Right ventricle myocardium inferior (tissue), 1 donor: ENCODE measurements around the gene TMX1. TPM values are rescaled to one million over a fixed set of nuclear protein-coding genes. Genes with fewer than 3 reads are reported as not detected.

Experiments used
- ATAC-seq: fragments of 200-7000 bp; cut with Tn5 transposase; one replicate; pipeline ENCODE4 v1.9.1; 2020; ENCODE audit warnings: mild to moderate bottlenecking, moderate library complexity
- DNase-seq: peaks from one replicate; pipeline ENCODE4 v3.0.0; 2021; ENCODE audit errors: missing footprints
- intact Hi-C: fragments of 100-400 bp; cut with DNase I; formaldehyde crosslinking; loops from one replicate; pipeline ENCODE4 v1.11.0; 2022
- total RNA-seq: library from RNA; stranded (reverse); fragmentation: NEBNext Ultra II Directional; extraction: Animal tissue kit (Norgen Biotek cat#: 25700); gene quantifications from one replicate; pipeline ENCODE4 v1.2.1, GENCODE V29; 2021
- donor health status: DM: no; HTN: yes; CAD: no; lungs with severe emphysema.

Gene TMX1
- total RNA-seq, 1 donor from 2014 or later, result 10.0 TPM

DNA sequence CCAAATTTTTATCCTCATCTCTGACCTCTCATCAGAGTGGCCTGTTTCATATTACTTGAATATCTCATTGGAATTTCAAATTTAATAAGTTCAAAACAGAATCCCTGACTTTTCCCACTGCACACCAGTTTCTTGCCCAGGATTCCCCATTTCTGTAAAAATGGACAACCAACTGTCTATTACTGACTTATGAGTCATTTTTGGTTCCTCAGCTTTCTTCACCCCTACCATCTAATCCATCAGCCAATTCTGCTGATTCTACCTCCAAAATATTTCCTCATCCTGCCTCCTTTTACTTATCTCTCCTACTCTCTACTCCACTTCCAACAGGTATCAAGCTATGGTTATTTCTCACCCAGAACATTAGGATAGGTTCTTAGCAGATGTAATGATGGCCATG lies 44.2 kb downstream of the TMX1 start:
- DNase-seq (no peak), ATAC-seq (no peak)
- intact Hi-C loops, result loop anchor here (2.0 kb wide), 1 partner anchor 369 kb away; no protein-coding TSS in a partner anchor

DNA sequence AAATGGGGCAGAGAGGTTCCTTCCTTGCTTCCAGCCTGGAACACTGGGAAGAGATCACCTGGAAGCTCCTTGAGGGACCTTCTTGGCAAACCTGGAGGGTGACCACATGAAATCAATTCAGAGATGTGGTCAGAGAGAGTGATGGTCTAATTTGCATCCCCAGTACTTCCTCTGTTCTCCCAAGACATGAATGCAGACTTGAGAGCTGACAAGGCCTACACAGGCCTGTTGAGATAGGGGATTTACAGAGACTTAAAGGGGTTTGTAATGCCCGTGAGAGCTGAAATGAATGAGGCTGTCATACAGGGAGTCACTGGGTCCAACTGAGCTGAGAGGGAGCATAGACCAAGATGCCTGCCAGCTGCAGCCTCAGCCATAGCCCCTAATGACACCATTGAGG lies 45.1 kb downstream of the TMX1 start:
- no peak for ATAC-seq
- intact Hi-C loops, result loop anchor here (2.0 kb wide), 1 partner anchor 368 kb away; no protein-coding TSS in a partner anchor

DNA sequence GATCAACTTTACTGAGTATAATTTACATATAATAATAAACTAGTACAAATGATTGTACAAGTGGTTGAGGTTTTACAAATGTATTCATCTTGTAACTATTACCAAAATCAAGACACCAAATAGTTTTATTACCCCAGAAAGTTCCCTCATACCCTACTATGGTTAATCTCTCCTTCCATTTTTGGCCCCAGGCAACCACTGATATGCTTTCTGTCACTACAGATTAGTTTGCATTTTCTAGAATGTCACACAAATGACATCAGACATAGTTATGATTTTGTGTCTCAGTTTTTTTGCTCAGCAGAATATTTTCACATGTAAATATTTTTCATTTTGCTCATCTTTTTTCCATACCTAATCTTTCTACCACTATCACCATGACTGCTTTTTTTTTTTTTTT lies 49.1 kb downstream of the TMX1 start:
- ATAC-seq (no peak), DNase-seq (no peak)
- intact Hi-C loops, result no loop called here

More for the DNA sequence above, 45.1 kb downstream of the TMX1 start:
- DNase-seq, result no peak

DNA sequence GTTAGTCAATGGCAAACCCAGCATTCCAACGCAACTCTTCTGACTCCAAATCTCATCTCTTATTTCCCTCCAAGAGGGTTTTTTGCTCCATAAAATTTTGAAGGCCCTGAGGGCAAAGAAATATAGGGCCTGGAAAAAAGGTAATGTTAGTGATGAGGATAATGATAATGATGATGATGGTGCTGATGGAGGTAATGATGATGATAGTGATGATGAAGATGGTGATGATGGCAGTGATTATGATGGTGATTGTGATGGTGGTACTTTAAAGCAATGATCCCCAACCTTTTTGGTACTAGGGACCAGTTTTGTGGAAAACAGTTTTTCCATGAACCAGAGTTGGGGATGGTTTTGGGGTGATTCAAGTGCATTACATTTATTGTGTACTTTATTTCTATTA lies 50.1 kb downstream of the TMX1 start:
- no peak for DNase-seq
- ATAC-seq, result no peak
- intact Hi-C loops, result loop anchor here (10.0 kb wide), 1 partner anchor 105 kb away; no protein-coding TSS in a partner anchor

DNA sequence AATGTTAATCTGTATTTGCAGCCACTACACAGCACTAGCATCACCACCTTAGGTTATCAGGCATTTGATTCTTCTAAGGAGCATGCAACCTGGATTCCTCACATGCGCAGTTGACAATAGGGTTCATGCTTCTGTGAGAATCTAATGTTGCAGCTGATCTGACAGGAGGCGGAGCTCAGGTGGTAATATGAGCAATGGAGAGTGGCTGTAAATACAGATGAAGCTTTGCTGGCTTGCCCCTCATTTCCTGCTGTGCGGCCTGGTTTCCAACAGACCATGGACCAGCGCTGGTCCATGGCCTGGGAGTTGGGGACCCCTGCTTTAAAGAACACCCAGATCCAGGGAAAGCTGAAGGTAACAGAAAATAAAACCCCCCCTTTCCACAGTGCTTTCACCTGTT lies 51.0 kb downstream of the TMX1 start:
- no peak for DNase-seq
- no peak for ATAC-seq
- intact Hi-C loops, result loop anchor here (10.0 kb wide), 1 partner anchor 104 kb away; no protein-coding TSS in a partner anchor

DNA sequence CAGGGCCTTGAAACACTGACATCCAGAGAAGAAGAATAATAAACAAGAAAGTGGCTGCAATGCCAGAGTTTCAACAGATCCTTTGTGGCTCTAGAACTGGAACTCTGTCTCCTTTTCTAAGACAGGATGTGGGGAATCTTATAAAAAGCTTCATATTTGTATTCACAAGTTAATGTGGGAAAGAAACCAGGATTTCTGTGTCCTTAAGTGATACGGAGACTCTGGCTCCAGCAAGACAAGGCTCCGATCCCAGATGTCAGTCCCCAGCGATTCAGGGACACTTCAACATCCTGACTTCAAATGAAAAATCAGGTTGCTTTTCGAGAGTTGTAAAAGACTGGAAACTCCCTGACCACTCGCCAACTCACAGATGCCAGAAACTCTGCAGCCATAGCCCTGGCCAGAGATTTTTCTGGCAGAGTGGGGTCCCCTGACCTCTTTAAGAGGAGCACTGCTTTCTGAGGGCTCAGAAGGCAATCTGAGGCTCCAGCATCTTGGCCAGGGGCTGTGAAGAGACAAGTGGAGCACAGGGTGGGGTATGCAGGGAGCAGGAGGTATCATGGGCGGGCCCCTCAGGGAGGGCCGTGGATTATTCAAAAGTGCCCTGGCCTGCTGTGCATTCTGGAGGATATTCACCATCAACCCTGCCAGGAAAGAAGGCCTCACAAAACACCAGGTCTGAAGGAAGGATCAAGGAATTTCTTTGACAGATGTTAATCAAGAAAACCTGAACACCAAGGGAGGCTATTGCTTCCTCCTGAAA lies 53.3 kb downstream of the TMX1 start:
- DNase-seq (no peak), ATAC-seq (peak; percentile 92)
- intact Hi-C loops, result loop anchor here (10.0 kb wide), 1 partner anchor 101 kb away; no protein-coding TSS in a partner anchor

DNA sequence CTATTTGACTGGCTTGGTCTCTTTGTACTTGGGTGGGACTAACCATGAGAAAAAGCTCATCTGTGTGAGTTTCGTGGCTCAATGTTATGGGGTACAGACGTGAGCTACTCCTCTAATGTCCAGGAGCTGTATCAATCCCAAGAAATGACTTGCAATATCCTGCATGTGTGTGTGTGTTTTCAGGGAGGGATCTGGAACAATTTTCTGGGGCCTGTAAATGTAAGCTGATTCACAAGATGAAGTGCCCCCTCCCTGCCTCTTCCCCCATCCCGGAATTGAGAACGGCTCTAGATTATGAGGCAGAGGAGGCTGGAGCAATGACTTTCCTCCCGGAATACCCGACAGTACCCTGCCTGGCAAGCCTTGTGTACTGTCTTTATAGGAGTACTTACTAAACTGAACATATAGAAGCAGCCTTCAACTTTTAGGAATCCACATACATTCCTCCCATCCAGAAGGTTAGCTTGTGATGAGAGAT lies 53.9 kb downstream of the TMX1 start:
- ATAC-seq, result peak; percentile 8
- intact Hi-C loops, result loop anchor here (10.0 kb wide), 1 partner anchor 101 kb away; no protein-coding TSS in a partner anchor
- DNase-seq, result no peak

DNA sequence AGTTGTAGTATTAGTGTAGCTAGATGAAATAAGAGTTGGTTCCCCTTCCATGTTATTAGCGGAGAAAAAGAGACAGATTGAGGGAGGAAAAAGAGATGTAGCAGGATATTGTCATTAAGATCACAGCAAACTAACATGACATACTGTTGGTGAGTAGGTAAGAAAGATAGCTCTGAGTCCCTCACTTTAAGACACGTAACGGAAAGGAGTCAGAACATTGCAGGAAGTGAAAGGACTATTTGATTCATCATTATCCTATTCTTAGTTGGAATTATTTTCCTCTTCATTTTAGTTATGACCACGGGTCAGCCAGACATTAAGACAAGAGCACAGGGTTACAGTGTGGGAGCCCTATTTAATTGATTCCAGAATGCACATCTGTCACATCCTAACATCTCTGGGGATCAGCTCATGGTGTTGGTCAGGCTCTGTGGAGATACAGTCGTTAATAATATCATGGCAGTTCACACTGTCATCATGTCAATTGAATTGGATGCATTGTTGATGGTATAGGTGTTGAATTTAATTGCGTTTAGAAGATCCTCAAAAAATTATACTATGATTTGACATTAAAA lies 55.0 kb downstream of the TMX1 start:
- no peak for ATAC-seq
- intact Hi-C loops, result loop anchor here (10.0 kb wide), 1 partner anchor 100 kb away; no protein-coding TSS in a partner anchor

DNA sequence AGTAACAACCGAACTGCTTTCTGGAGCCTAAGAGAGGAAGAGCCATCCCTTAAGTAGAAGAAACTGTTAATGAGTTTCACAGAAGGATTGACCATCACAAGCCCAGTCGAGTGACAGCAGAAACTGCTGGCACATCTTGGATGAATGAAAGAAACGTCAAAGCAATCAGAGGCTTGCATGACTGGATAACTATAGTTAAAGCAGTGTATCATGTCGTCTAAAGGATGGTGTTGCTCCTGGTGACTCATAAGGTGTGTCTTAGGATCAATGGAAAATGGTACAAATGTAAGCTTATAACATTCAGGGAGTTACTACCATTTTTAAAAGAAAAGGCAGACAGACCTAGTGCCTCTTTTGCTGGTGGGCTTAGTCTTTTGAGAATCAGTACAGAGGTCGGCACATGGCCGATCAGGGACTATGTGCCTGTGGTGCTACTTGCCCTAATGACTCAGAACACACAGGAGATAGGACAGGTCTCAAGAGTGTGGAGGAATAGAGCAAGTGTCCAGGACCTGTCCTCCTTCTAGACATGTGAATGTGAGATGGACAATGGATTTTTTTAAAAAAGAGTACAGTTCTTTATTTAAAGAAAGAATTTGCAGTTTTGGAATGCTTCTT lies 55.7 kb downstream of the TMX1 start:
- intact Hi-C loops, result loop anchor here (10.0 kb wide), 1 partner anchor 99 kb away; no protein-coding TSS in a partner anchor

More for the DNA sequence above, 55.0 kb downstream of the TMX1 start:
- DNase-seq, result no peak

DNA sequence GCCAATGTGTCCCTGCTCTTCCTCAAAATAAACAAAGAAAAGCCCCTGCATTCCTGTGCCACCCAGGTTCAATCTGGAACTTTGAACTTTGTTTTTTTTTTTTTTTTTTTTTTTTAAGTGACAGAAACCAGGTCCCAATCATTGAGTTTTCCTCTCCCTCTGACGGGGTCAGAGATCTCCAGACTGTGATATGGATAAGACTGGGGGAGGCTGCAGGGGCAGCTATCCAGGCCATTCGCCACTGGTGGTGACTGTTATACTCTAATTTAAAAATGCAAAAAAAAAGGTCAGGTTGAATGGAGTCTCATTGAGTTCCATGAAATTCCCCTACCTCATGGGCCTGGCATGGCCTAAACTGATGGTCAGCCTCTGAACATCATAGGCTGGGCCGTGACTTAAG lies 57.0 kb downstream of the TMX1 start:
- ATAC-seq (no peak), DNase-seq (no peak)
- intact Hi-C loops, result loop anchor here (10.0 kb wide), 1 partner anchor 98 kb away; no protein-coding TSS in a partner anchor

More for the DNA sequence above, 55.7 kb downstream of the TMX1 start:
- DNase-seq (no peak), ATAC-seq (no peak)

DNA sequence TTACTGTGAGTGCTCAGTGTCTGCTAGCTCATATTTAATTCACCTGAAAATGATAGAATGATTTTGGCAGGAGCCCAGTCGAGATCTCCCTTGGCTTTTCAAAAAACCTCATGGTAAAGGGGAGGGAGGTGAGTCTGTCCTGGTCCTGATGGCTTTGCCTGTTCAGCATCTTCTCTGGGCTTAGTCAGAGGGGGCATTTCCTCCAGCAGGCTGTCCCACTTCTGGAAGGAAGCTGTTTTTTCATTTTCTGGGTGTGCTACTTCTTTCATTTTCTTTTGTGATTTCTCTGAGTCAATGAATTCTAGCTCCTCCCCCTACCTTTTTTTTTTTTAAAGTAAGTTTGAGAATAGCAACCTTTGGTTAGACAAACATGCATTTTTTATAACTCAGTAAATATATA lies 58.8 kb downstream of the TMX1 start:
- DNase-seq (no peak), ATAC-seq (no peak)
- intact Hi-C loops, result loop anchor here (10.0 kb wide), 1 partner anchor 96 kb away; no protein-coding TSS in a partner anchor

DNA sequence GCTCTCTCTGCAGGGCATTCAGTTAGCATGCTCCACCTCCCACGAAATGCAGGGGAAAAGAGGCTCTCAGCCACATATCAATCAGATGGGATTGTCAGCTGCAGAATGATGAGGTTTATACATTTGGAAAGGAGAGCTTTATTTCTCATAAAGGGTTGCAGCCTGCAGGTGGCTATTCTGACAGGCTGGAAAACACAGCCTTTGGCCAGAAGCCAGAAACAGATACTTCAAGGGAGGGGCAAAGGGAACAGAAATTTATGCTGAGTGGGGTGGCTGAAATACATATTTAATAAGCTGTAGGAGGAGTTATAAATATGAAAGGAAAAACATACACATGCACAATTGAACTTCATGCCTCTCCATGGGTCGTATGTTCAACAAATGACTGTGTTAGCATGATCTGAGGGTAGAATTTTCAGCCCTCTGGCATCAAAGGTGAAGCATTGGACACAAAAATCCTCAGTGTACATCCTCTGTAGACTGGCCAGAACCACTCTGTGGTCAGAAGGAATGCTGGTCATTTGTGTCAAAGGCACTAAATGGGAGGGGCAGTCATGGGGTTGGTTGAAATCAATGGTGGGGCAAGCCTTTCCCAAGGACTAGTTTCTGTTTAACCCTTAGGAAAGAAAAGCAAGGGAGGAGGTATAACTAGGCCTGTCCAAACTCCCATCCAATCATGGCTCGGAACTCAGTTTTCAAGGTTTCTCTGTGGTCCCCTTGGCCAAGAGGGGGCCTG lies 62.4 kb downstream of the TMX1 start:
- DNase-seq, result no peak
- intact Hi-C loops, result no loop called here
- no peak for ATAC-seq

DNA sequence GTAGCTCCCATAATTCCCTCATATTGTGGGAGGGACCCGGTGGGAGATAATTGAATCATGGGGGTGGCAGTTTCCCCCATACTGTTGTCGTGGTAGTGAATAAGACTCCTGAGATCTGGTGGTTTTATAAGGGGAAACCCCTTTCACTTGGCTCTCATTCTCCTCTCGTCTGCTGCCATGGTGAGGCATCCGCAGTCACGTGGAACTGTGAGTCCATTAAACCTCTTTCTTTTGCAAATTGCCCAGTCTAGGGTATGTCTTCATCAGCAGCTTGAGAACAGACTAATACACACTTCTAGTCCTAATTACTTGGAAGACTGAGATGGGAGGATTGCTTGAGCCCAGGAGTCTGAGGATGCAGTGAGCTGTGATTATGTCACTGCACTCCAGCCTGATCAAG lies 64.4 kb downstream of the TMX1 start:
- intact Hi-C loops, result no loop called here
- DNase-seq, result no peak
- ATAC-seq, result no peak

DNA sequence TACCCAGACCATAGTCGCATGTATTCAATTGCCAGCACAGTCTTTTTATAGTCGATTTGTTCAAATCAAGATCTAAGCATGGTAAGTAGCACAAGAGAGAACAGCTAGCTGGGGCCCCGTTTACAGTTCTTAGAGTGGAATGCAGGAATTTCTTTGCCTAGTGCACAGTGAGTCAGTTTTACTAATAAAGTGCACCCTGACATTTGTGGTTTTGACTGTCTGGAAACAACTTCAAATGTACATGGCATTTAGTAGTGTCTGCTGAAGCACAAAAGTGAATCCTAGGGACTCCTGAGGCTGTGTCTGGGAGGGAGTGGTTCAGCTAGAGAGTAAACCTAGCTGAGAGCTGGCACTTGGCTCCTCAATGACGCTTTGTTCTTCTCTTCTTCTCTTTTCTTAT lies 64.9 kb downstream of the TMX1 start:
- intact Hi-C loops, result no loop called here
- no peak for DNase-seq
- no peak for ATAC-seq

DNA sequence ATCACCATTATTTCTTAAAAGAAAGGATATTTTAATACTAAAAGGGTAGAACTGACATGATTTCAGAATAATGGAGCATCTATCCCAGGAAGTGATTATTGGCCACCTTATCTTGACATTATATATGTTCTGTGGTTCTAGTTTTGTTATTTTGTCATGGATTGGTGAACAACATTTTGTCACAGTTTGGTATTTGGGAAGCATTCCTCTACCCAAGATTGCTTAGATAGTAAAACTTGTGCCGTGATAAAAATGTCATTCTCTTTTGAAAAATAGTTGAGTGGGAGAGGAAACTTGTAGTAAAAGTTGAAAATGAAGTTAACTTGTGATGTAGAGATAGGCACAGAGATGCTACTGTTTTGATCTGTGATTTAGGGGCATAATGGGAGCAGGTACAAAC lies 65.7 kb downstream of the TMX1 start:
- ATAC-seq (no peak), DNase-seq (no peak)
- intact Hi-C loops, result no loop called here
